ENCODE measurements around the gene INO80B.

DNA sequence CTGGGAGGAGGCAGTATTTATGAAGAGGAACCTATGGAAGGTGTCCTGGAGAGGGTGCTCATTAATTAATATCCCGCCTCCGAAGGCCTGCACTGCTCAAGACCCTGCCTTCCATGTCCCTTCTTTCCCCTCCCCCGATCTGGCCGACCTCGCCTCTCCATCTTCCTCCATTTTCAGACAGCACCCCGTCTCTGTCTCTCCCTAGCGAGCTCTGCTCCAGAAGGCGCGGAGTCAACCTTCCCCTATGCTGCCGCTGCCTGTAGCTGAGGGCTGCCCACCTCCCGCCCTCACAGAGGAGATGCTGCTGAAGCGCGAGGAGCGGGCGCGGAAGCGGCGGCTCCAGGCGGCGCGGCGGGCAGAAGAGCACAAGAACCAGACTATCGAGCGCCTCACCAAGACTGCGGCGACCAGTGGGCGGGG, 2.3 kb downstream of the INO80B start:
- TF ChIP-seq CTCF (IDR thresholded peaks at IDR 0.05) (no peak), POLR2A (IDR thresholded peaks at IDR 0.05) (no peak), POLR2AphosphoS5 (IDR thresholded peaks at IDR 0.05) (no peak)
